OCI-LY7 (cell line): ENCODE measurements around the gene MMP1. TPM values are rescaled to one million over a fixed set of nuclear protein-coding genes. Genes with fewer than 3 reads are reported as not detected.
"Not testable (repeated sequence)": the region's sequence is repeated elsewhere in the genome, so short reads cannot be mapped to it uniquely, and the experiment has no call there.

Source experiments
- BruUV-seq: library from RNA; stranded (reverse); fragments of 400-500 nt; replicated peaks from 2 replicates; lab custom pipeline; 2021; lab: Mats Ljungman, UMichigan
- CTCF ChIA-PET: fragments of 300-600 bp; sonication (Branson Sonifier 250); formaldehyde crosslinking; loops from one replicate; lab custom pipeline; 2022; ENCODE audit warnings: antibody characterized with exemption; ENCODE audit not compliant: unreplicated experiment; lab: Charles Lee
- POLR2A ChIA-PET: fragments of 300-600 bp; sonication (Branson Sonifier 250); formaldehyde crosslinking; loops from one replicate; lab custom pipeline; 2022; ENCODE audit warnings: antibody characterized with exemption; lab: Charles Lee
- DNase-seq: peaks from one replicate; pipeline ENCODE4 v3.0.0-alpha.2; 2015; ENCODE audit warnings: low spot score
- H2AFZ ChIP-seq: fragments of 200-600 bp; sonication (generic), shearing (Covaris generic); 2 replicates; pipeline ENCODE4 v1.6.1; 2014; ENCODE audit warnings: mild to moderate bottlenecking, antibody characterized with exemption, low read length, moderate library complexity
- H3K27ac ChIP-seq: fragments of 200-600 bp; sonication (generic); 2 replicates; pipeline ENCODE4 v1.5.1; 2014; ENCODE audit warnings: mixed run types, low read depth, mild to moderate bottlenecking, moderate library complexity, low read length, inconsistent platforms; ENCODE audit not compliant: poor library complexity, severe bottlenecking
- H3K36me3 ChIP-seq: fragments of 200-600 bp; sonication (generic); 2 replicates; pipeline ENCODE4 v1.6.1; 2014; ENCODE audit warnings: mild to moderate bottlenecking, antibody characterized with exemption, low read length, moderate library complexity, mixed read lengths; ENCODE audit not compliant: insufficient read depth
- H3K4me1 ChIP-seq: fragments of 200-600 bp; sonication (generic); 2 replicates; pipeline ENCODE4 v1.5.1; 2014; ENCODE audit warnings: mild to moderate bottlenecking, low read length; ENCODE audit not compliant: insufficient read depth, poor library complexity, severe bottlenecking
- H3K4me2 ChIP-seq: fragments of 200-600 bp; sonication (generic); 2 replicates; pipeline ENCODE4 v1.6.1; 2014; ENCODE audit warnings: mild to moderate bottlenecking, low read length
- H3K4me3 ChIP-seq: fragments of 200-600 bp; sonication (generic); 2 replicates; pipeline ENCODE4 v1.5.1; 2014; ENCODE audit warnings: mild to moderate bottlenecking, low read depth, low read length; ENCODE audit not compliant: poor library complexity, severe bottlenecking
- H3K79me2 ChIP-seq: fragments of 200-600 bp; sonication (generic); 2 replicates; pipeline ENCODE4 v1.6.1; 2016; ENCODE audit warnings: low read depth, mild to moderate bottlenecking, low read length, moderate library complexity, mixed read lengths; ENCODE audit not compliant: insufficient read depth
- H3K9me2 ChIP-seq: fragments of 200-600 bp; sonication (generic); 2 replicates; pipeline ENCODE4 v1.6.1; 2016; ENCODE audit warnings: mild to moderate bottlenecking, low read length, mixed read lengths; ENCODE audit not compliant: insufficient read depth
- H3K9me3 ChIP-seq: fragments of 200-600 bp; sonication (generic); 2 replicates; pipeline ENCODE4 v1.6.1; 2014; ENCODE audit warnings: mild to moderate bottlenecking, mixed run types, low read length, mixed read lengths
- H4K20me1 ChIP-seq: fragments of 200-600 bp; sonication (generic); 2 replicates; pipeline ENCODE4 v1.6.1; 2014; ENCODE audit warnings: mild to moderate bottlenecking, antibody characterized with exemption, low read length, moderate library complexity, mixed read lengths; ENCODE audit not compliant: insufficient read depth
- CTCF ChIP-seq: fragments of 200-600 bp; sonication (generic); conservative IDR thresholded peaks from 2 replicates; pipeline ENCODE4 v1.5.1; 2014; ENCODE audit warnings: mild to moderate bottlenecking, antibody characterized with exemption, low read length, moderate library complexity, mixed read lengths
- EZH2phosphoT487 ChIP-seq: fragments of 200-600 bp; sonication (generic); IDR thresholded peaks from 2 replicates; pipeline ENCODE4 v1.6.1; 2018; ENCODE audit warnings: low read depth, borderline replicate concordance, mild to moderate bottlenecking, mixed run types, antibody characterized with exemption, low read length, moderate library complexity, mixed read lengths
- intact Hi-C: fragments of 100-400 bp; cut with micrococcal nuclease; formaldehyde crosslinking; loops from one replicate; pipeline ENCODE4 v1.10.0; 2022; ENCODE audit not compliant: unreplicated experiment
- total RNA-seq, 2 experiments: library from RNA; depleted of rRNA in 1 of 2; stranded (reverse); fragments of >200 nt in 1 of 2; shearing (Covaris generic) in 1 of 2; gene quantifications; 2 replicates each; pipeline ENCODE4 v1.2.3, GENCODE V29; 2014 to 2022

Gene MMP1
- total RNA-seq, 2 experiments from 2014 or later, result not detected

DNA sequence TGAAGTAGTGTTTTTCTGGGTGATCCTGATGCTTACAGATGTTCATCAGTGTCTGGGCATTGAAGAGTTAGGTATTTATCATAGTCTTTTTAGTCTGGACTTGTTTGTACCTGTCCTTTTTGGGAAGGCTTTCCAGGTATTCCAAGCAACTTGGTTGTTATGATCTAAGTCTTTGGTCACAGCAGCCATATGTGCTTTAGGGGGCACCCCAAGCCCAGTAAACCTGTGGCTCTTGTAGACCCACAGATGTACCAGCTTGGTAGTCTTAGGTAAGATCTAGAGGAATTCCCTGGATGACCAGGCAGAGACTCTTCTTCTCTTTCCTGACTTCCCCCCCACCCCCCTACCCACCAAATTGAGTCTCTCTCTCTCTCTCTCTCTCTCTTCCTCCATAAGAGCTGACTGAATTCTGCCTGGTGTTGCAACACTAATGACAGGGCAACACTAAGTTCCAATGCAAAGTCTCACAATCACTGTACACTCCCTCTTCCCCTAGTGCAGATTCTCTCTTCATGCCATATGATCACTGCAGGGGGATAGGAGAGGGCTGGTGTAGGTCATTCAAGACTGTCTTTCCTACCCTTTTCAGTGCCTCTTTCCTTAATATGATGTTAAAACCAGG is 48.7 kb downstream of the MMP1 start:
- Histone ChIP-seq H3K4me3 (no peak overlapping the region), H3K36me3 (no peaks in the 10 kb centered on the region), H3K79me2 (no peaks in the 10 kb centered on the region), H2AFZ (no peak overlapping the region), H3K9me3 (no peaks in the 10 kb centered on the region), H3K27ac (no peak overlapping the region), H3K4me1 (no peaks in the 10 kb centered on the region), H3K9me2 (no peaks in the 10 kb centered on the region), H3K4me2 (no peak overlapping the region), H4K20me1 (no peaks in the 10 kb centered on the region)
- intact Hi-C loops, result no loop called here
- POLR2A ChIA-PET, result interaction anchor here (0.6 kb wide), 1 partner anchor 1749 kb away, joined by 3 read pairs; no protein-coding TSS in a partner anchor
- BruUV-seq, result no TSS peak
- TF ChIP-seq CTCF (no peak), EZH2phosphoT487 (no peak)
- DNase-seq, result no peak
- CTCF ChIA-PET, result no interaction called here

- H3K36me3 ChIP-seq, BruUV-seq, H3K4me1 ChIP-seq, H3K9me2 ChIP-seq, H3K9me3 ChIP-seq, H3K27ac ChIP-seq, H3K4me3 ChIP-seq, CTCF ChIA-PET, H3K79me2 ChIP-seq, POLR2A ChIA-PET, H2AFZ ChIP-seq, DNase-seq, H3K4me2 ChIP-seq, intact Hi-C loops, H4K20me1 ChIP-seq: not testable (repeated sequence)
Observed at GRCh38 chr11:102746746-102747578, 51.0 kb downstream of the MMP1 start.

Other genes with a start within 250 kb of the MMP1 start
- gene MMP20, start 172.8 kb downstream of the MMP1 start, total RNA-seq (2014; rRNA removed; shearing (Covaris generic)), result not detected in 2 replicates
- not detected in 2 replicates for gene MMP20, start 172.8 kb downstream of the MMP1 start, total RNA-seq (2022)
- gene MMP27, start 92.4 kb downstream of the MMP1 start, total RNA-seq (2014; rRNA removed; shearing (Covaris generic)), result not detected in 2 replicates
- not detected in 2 replicates for gene MMP27, start 92.4 kb downstream of the MMP1 start, total RNA-seq (2022)
- gene MMP8, start 73.2 kb downstream of the MMP1 start, total RNA-seq (2014; rRNA removed; shearing (Covaris generic)), result not detected in 2 replicates
- gene MMP8, start 73.2 kb downstream of the MMP1 start, total RNA-seq (2022), result not detected in 2 replicates
- gene MMP10, start 17.5 kb downstream of the MMP1 start, total RNA-seq (2014; rRNA removed; shearing (Covaris generic)), result not detected in 2 replicates
- not detected in 2 replicates for gene MMP10, start 17.5 kb downstream of the MMP1 start, total RNA-seq (2022)
- gene MMP3, start 45.4 kb upstream of the MMP1 start, total RNA-seq (2014; rRNA removed; shearing (Covaris generic)), result not detected in 2 replicates
- not detected in 2 replicates for gene MMP3, start 45.4 kb upstream of the MMP1 start, total RNA-seq (2022)
- not detected in 2 replicates for gene MMP12, start 76.8 kb upstream of the MMP1 start, total RNA-seq (2014; rRNA removed; shearing (Covaris generic))
- not detected in 2 replicates for gene MMP12, start 76.8 kb upstream of the MMP1 start, total RNA-seq (2022)
- not detected in 2 replicates for gene MMP13, start 157.6 kb upstream of the MMP1 start, total RNA-seq (2014; rRNA removed; shearing (Covaris generic))
- gene MMP13, start 157.6 kb upstream of the MMP1 start, total RNA-seq (2022), result not detected in 2 replicates